Right lobe of liver (tissue), 4 donors: ENCODE data around the gene CRISPLD2.

Experiments
- CTCF ChIP-seq, 4 donors: fragments of 200-600 bp in 3 of 4; fragments of 450-650 bp in 1 of 4; IDR thresholded peaks; one replicate each; pipeline versions ENCODE4 v1.5.1 to v1.8.0; 2016 to 2022; ENCODE audit warnings: antibody characterized with exemption in 4 of 4, mild to moderate bottlenecking in 2 of 4
- POLR2A ChIP-seq: fragments of 450-650 bp; IDR thresholded peaks from one replicate; pipeline ENCODE4 v1.6.1; 2017; ENCODE audit warnings: antibody characterized with exemption, mild to moderate bottlenecking
- donor health status: DM: no; HTN: no; CAD: no.
- donor health status: DM: no; HTN: no; CAD: no.
- donor health status: DM: no; HTN: yes; CAD: no.

GRCh38 chr16:84804326-84804725, 15.5 kb upstream of the CRISPLD2 start:
- TF ChIP-seq CTCF (IDR thresholded peaks at IDR 0.05) (no peak), POLR2A (no peak)
